Endodermal cell (in vitro differentiated cells): ENCODE results near the gene CFAP97. TPM values are rescaled to one million over a fixed set of nuclear protein-coding genes. Genes with fewer than 3 reads are reported as not detected.

ENCODE experiments used
- DNase-seq: peaks from one replicate; pipeline ENCODE4 v3.0.0-alpha.2; 2017
- H3K27ac ChIP-seq: 2 replicates; pipeline ENCODE4 v1.5.1; 2013; ENCODE audit warnings: mild to moderate bottlenecking, low read depth, low read length, moderate library complexity
- H3K27me3 ChIP-seq: 2 replicates; pipeline ENCODE4 v1.6.1; 2013; ENCODE audit warnings: mild to moderate bottlenecking, low read length, moderate library complexity; ENCODE audit not compliant: insufficient read depth, control insufficient read depth, poor library complexity, severe bottlenecking
- H3K36me3 ChIP-seq: 2 replicates; pipeline ENCODE4 v1.7.0; 2013; ENCODE audit warnings: mild to moderate bottlenecking, low read length, moderate library complexity; ENCODE audit not compliant: control insufficient read depth, insufficient read depth
- H3K4me1 ChIP-seq: one replicate; pipeline ENCODE4 v1.7.0; 2013; ENCODE audit warnings: low read length; ENCODE audit not compliant: control insufficient read depth, insufficient read depth
- H3K4me3 ChIP-seq: 2 replicates; pipeline ENCODE4 v1.5.1; 2013; ENCODE audit warnings: mild to moderate bottlenecking, low read length, moderate library complexity
- H3K9ac ChIP-seq: 2 replicates; pipeline ENCODE4 v1.6.1; 2013; ENCODE audit warnings: mild to moderate bottlenecking, low read length, moderate library complexity; ENCODE audit not compliant: poor library complexity, severe bottlenecking; ENCODE audit errors: extremely low read depth
- H3K9me3 ChIP-seq: 2 replicates; pipeline ENCODE4 v1.6.1; 2013; ENCODE audit warnings: mild to moderate bottlenecking, low read length, moderate library complexity; ENCODE audit not compliant: control insufficient read depth
- H3K27ac Mint-ChIP-seq: 2 replicates; pipeline ENCODE4 v1.8.0; 2020; ENCODE audit warnings: mixed read lengths
- H3K27me3 Mint-ChIP-seq: 2 replicates; pipeline ENCODE4 v1.8.0; 2021; ENCODE audit warnings: mild to moderate bottlenecking, mixed read lengths; ENCODE audit not compliant: insufficient read depth
- H3K36me3 Mint-ChIP-seq: 2 replicates; pipeline ENCODE4 v1.8.0; 2020; ENCODE audit warnings: low read depth, mixed read lengths
- H3K4me1 Mint-ChIP-seq: 2 replicates; pipeline ENCODE4 v1.8.0; 2020; ENCODE audit warnings: mixed read lengths
- H3K4me3 Mint-ChIP-seq: 2 replicates; pipeline ENCODE4 v1.8.0; 2020; ENCODE audit warnings: mild to moderate bottlenecking, moderate library complexity, mixed read lengths
- H3K9me3 Mint-ChIP-seq: 2 replicates; pipeline ENCODE4 v1.8.0; 2020; ENCODE audit warnings: mild to moderate bottlenecking, mixed read lengths
- CTCF ChIP-seq: fragments of 200-600 bp; sonication (generic); conservative IDR thresholded peaks from 2 replicates; pipeline ENCODE4 v1.5.0; 2021; ENCODE audit warnings: antibody characterized with exemption, mild to moderate bottlenecking
- WGBS, 2 experiments: methylation state at CpG; one replicate each; pipeline versions ENCODE4 v1.1.5 to v1.1.7; 2013; ENCODE audit warnings: missing lambda C conversion rate in 2 of 2, mixed read lengths in 1 of 2; ENCODE audit not compliant: insufficient coverage in 1 of 2, insufficient read length in 1 of 2; 5-methylcytosine and 5-hydroxymethylcytosine counted together
- total RNA-seq, 2 donors: library from RNA; stranded (reverse); fragmentation: NEBNext Ultra II Directional in 1 of 2; extraction: Animal tissue kit (Norgen Biotek cat#: 25700) in 1 of 2; gene quantifications; 2 replicates in 1 of 2; 3 replicates in 1 of 2; pipeline ENCODE4 v1.2.1, GENCODE V29; 2021

Gene CFAP97
- total RNA-seq, 2 donors from 2014 or later, result 33.8 to 41.6 TPM

DNA sequence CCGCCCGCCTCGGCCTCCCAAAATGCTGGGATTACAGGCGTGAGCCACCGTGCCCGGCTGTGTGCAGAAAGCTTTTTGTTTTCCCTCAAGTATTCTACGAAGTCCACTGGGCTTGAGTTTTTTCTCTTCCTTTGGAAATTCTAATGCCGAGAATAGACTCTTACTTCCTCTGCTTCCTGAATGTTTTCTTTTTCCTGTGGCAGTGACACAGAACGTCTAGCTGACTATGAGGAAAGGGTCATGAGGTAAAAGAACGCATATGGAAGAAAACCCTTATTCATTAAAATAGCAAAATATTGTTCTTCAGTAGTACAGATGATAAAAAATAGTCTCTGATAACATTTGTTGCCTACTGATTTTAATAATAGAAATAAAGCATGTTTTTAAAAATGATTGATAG is 65.6 kb downstream of the CFAP97 start:
- no peak overlapping the region for H3K4me3 Mint-ChIP-seq
- Histone ChIP-seq H3K27ac (no peak overlapping the region), H3K4me1 (peaks cover 5% of the 10 kb centered on the region), H3K9me3 (no peaks in the 10 kb centered on the region), H3K9ac (no peak overlapping the region), H3K4me3 (no peak overlapping the region), H3K27me3 (no peaks in the 10 kb centered on the region), H3K36me3 (no peaks in the 10 kb centered on the region)
- no peak for TF ChIP-seq CTCF
- no peak for DNase-seq
- peaks cover 4% of the 10 kb centered on the region for H3K4me1 Mint-ChIP-seq
- H3K36me3 Mint-ChIP-seq, result no peaks in the 10 kb centered on the region
- WGBS, 2 experiments, result 88 to 91% methylated on average over 7 to 8 of the region's 10 CpGs
- H3K27me3 Mint-ChIP-seq, result no peaks in the 10 kb centered on the region
- no peaks in the 10 kb centered on the region for H3K9me3 Mint-ChIP-seq
- no peak overlapping the region for H3K27ac Mint-ChIP-seq

DNA sequence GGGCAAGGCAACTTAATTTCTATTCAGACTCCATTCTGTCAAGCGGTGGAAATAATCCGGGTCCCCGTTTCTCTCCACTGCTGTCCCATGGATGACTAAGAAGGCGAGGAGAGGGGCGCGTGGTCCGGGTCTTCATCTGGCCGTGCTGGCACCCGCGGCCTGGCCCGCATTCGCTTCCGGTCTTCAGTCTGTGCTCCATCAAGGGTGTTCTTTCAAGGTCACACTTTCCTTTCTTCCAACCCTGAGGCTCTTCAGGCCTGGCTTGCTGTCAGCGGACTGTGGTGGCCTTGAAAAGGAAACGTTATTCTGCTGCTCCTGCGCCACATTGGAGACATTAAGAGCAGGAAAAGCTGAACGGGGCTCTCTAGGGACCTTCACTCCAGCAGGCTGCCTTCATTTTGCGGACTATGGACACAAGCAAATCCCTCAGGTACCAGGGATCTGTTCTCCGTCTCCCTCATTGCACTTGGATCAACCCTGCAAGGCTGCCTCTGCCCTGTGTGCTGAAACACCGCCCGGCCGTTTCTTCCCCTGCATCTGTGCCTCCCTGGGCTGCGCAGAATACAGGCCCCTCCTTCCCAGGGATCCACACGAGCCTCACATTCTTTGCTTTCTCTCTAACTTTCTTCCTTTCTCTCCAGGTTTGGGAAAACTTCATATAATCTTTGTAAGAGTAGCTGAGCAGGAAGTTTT is 66.4 kb downstream of the CFAP97 start:
- no peak for TF ChIP-seq CTCF
- Histone ChIP-seq H3K27me3 (no peaks in the 10 kb centered on the region), H3K4me1 (peaks cover under 1% of the 10 kb centered on the region), H3K36me3 (no peaks in the 10 kb centered on the region), H3K27ac (no peak overlapping the region), H3K9me3 (no peaks in the 10 kb centered on the region), H3K9ac (no peak overlapping the region), H3K4me3 (no peak overlapping the region)
- Mint-ChIP-seq H3K27me3 (no peaks in the 10 kb centered on the region), H3K27ac (no peak overlapping the region), H3K36me3 (no peaks in the 10 kb centered on the region), H3K4me3 (no peak overlapping the region), H3K9me3 (no peaks in the 10 kb centered on the region), H3K4me1 (peaks cover 1% of the 10 kb centered on the region)
- 94 to 95% methylated on average over 22 to 24 of the region's 24 CpGs for WGBS, 2 experiments
- DNase-seq, result no peak

- Histone ChIP-seq H3K4me3 (no peak overlapping the region), H3K27me3 (no peaks in the 10 kb centered on the region), H3K36me3 (no peaks in the 10 kb centered on the region), H3K9ac (no peak overlapping the region), H3K4me1 (no peaks in the 10 kb centered on the region), H3K9me3 (no peaks in the 10 kb centered on the region), H3K27ac (no peak overlapping the region)
- Mint-ChIP-seq H3K9me3 (peaks cover 4% of the 10 kb centered on the region), H3K27me3 (peaks cover 6% of the 10 kb centered on the region), H3K36me3 (no peaks in the 10 kb centered on the region), H3K4me3 (no peak overlapping the region), H3K27ac (no peak overlapping the region), H3K4me1 (no peaks in the 10 kb centered on the region)
- 67 to 75% methylated on average over 2 to 3 of the region's 3 CpGs for WGBS, 2 experiments
- peak; percentile 91 for TF ChIP-seq CTCF
- no peak for DNase-seq
These were observed 69.4 kb downstream of the CFAP97 start for GRCh38 chr4:185134307-185134869.
